ENCODE data around the gene TNIP1. TPM values are rescaled to one million over a fixed set of nuclear protein-coding genes. Genes with fewer than 3 reads are reported as not detected.

Gene TNIP1, protein sequence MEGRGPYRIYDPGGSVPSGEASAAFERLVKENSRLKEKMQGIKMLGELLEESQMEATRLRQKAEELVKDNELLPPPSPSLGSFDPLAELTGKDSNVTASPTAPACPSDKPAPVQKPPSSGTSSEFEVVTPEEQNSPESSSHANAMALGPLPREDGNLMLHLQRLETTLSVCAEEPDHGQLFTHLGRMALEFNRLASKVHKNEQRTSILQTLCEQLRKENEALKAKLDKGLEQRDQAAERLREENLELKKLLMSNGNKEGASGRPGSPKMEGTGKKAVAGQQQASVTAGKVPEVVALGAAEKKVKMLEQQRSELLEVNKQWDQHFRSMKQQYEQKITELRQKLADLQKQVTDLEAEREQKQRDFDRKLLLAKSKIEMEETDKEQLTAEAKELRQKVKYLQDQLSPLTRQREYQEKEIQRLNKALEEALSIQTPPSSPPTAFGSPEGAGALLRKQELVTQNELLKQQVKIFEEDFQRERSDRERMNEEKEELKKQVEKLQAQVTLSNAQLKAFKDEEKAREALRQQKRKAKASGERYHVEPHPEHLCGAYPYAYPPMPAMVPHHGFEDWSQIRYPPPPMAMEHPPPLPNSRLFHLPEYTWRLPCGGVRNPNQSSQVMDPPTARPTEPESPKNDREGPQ
- total RNA-seq (2022; extraction: Qiagen RNA extraction; ENCODE audit: low read depth): 121 to 143 TPM (median 127 TPM) in 5 replicates

DNA sequence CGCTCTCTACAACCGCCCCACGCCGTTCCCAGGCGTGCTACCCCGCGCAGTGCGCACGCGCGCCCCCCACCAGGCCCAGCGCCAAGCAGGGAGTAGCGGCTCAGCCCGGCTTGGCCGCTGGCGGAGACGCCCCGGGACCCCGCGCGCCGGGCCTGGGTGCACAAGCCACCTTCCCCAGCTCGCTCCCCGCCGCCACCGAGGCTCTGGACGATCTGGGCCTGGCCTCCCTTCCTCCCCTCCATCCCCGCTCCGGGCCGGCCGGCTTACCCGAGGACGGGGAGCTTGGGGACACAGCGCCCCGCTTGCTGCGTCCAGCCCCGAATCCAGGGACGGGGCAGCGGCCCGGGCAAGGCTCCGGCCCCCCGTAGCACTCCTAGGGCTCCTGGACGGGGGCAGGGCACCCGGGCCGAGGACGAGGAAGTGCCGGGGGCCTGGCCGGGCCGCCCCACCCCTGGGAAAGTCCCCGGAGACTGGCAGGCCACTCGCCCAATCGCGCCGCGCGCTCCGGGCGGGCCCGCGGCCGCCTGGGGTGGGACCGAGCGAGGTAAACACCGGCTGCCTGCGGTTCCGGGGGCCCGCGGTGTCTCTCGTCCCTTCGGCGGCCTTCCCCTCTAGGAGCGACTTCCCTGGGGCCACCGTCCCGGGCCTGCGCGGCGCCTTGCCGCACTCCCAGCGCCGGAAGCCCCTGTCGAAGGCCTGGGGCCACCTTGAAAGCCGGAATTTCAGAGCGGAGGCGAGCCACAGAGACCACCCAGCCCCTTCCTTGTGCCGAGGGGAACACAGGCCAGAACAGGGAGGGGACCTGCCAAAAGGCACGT is at the start of gene TNIP1:
Gene TNIP1, minus strand, starts transcription at position 422 of the 818 bp plus-strand sequence. CDS start 15,939 bp downstream, outside the sequence.

GRCh38 chr5:151020304-151021110 is 60.3 kb downstream of the TNIP1 start, which contains the start of gene GPX3:
TSS of gene GPX3 (plus strand) at chr5:151020591. CDS start at chr5:151020655, 64 bp downstream.

Other genes with a start within 250 kb of the TNIP1 start
- gene IRGM, start 234.5 kb downstream of the TNIP1 start, total RNA-seq (2022; extraction: Qiagen RNA extraction; ENCODE audit: low read depth): 0.13 to 0.40 TPM in 2 of 5 replicates, not detected in the others
- gene ZNF300, start 176.1 kb downstream of the TNIP1 start, total RNA-seq (2022; extraction: Qiagen RNA extraction; ENCODE audit: low read depth): 2.3 to 3.1 TPM (median 2.6 TPM) in 5 replicates
- gene GPX3, start 60.4 kb downstream of the TNIP1 start, total RNA-seq (2022; extraction: Qiagen RNA extraction; ENCODE audit: low read depth): 14.0 to 19.3 TPM (median 17.8 TPM) in 5 replicates
- 36.9 to 44.2 TPM (median 43.0 TPM) in 5 replicates for gene ANXA6, start 76.7 kb upstream of the TNIP1 start, total RNA-seq (2022; extraction: Qiagen RNA extraction; ENCODE audit: low read depth)
- gene CCDC69, start 143.1 kb upstream of the TNIP1 start, total RNA-seq (2022; extraction: Qiagen RNA extraction; ENCODE audit: low read depth): 1.5 to 2.1 TPM (median 1.6 TPM) in 5 replicates
- 15.4 to 17.9 TPM (median 16.2 TPM) in 5 replicates for gene GM2A, start 172.2 kb upstream of the TNIP1 start, total RNA-seq (2022; extraction: Qiagen RNA extraction; ENCODE audit: low read depth)
- gene SLC36A3, start 222.7 kb upstream of the TNIP1 start, total RNA-seq (2022; extraction: Qiagen RNA extraction; ENCODE audit: low read depth): not detected in 5 replicates